GM23248 (cell line): Measurements from ENCODE around the gene SBF2. TPM values are rescaled to one million over a fixed set of nuclear protein-coding genes. Genes with fewer than 3 reads are reported as not detected.

Experiments used
- DNase-seq: peaks from one replicate; pipeline ENCODE4 v3.0.0-alpha.2; 2015
- H2AFZ ChIP-seq: fragments of 200-600 bp; sonication (generic); 2 replicates; pipeline ENCODE4 v1.6.1; 2016; ENCODE audit warnings: antibody characterized with exemption
- H3F3A ChIP-seq: fragments of 200-600 bp; sonication (generic); 2 replicates; pipeline ENCODE4 v1.6.1; 2016; ENCODE audit warnings: mild to moderate bottlenecking, antibody characterized with exemption, mixed run types; ENCODE audit not compliant: insufficient read depth
- H3K27ac ChIP-seq: fragments of 200-600 bp; sonication (generic); 2 replicates; pipeline ENCODE4 v1.5.1; 2016; ENCODE audit warnings: mild to moderate bottlenecking
- H3K27me3 ChIP-seq: fragments of 200-600 bp; sonication (generic); replicated peaks from 2 replicates; pipeline ENCODE4 v1.6.1; 2016; ENCODE audit warnings: mild to moderate bottlenecking; ENCODE audit not compliant: insufficient read depth
- H3K36me3 ChIP-seq: fragments of 200-600 bp; sonication (generic); 2 replicates; pipeline ENCODE4 v1.6.1; 2016; ENCODE audit warnings: low read depth, mild to moderate bottlenecking
- H3K4me1 ChIP-seq: fragments of 200-600 bp; sonication (generic); 2 replicates; pipeline ENCODE4 v1.6.1; 2016; ENCODE audit warnings: mild to moderate bottlenecking; ENCODE audit not compliant: insufficient read depth
- H3K4me2 ChIP-seq: fragments of 200-600 bp; sonication (generic); one replicate; pipeline ENCODE4 v1.6.1; 2016; ENCODE audit warnings: mild to moderate bottlenecking; ENCODE audit not compliant: unreplicated experiment
- H3K4me3 ChIP-seq: fragments of 200-600 bp; sonication (generic); 2 replicates; pipeline ENCODE4 v1.5.1; 2016; ENCODE audit warnings: mild to moderate bottlenecking
- H3K79me2 ChIP-seq: fragments of 200-600 bp; sonication (generic); 2 replicates; pipeline ENCODE4 v1.6.1; 2016; ENCODE audit warnings: mild to moderate bottlenecking; ENCODE audit not compliant: insufficient read depth
- H3K9ac ChIP-seq: fragments of 200-600 bp; sonication (generic); 2 replicates; pipeline ENCODE4 v1.6.1; 2016; ENCODE audit warnings: mild to moderate bottlenecking
- H3K9me2 ChIP-seq: fragments of 200-600 bp; sonication (generic); 2 replicates; pipeline ENCODE4 v1.6.1; 2016; ENCODE audit warnings: mixed run types, mild to moderate bottlenecking, moderate library complexity; ENCODE audit not compliant: insufficient read depth
- H3K9me3 ChIP-seq: fragments of 200-600 bp; sonication (generic); one replicate; pipeline ENCODE4 v1.6.1; 2017; ENCODE audit warnings: low read depth
- H4K20me1 ChIP-seq: fragments of 200-600 bp; sonication (generic); 2 replicates; pipeline ENCODE4 v1.6.0; 2016; ENCODE audit not compliant: insufficient read depth
- EZH2 ChIP-seq: fragments of 200-600 bp; sonication (generic); IDR thresholded peaks from 2 replicates; pipeline ENCODE4 v1.6.1; 2018; ENCODE audit warnings: antibody characterized with exemption, mild to moderate bottlenecking; ENCODE audit not compliant: insufficient read depth, poor library complexity, severe bottlenecking
- EZH2phosphoT487 ChIP-seq: fragments of 200-600 bp; sonication (generic); IDR thresholded peaks from 2 replicates; pipeline ENCODE4 v1.6.1; 2018; ENCODE audit warnings: antibody characterized with exemption, moderate library complexity, mild to moderate bottlenecking, low read depth; ENCODE audit not compliant: insufficient read depth
- WGBS, 2 experiments: methylation state at CpG; one replicate each; pipeline ENCODE4 v1.1.6; 2015 to 2017; ENCODE audit warnings: low lambda C conversion rate in 2 of 2, low coverage in 1 of 2; ENCODE audit errors: missing lambda C conversion rate in 2 of 2; 5-methylcytosine and 5-hydroxymethylcytosine counted together
- in situ Hi-C: fragments of 300-500 bp; cut with MboI; formaldehyde crosslinking; loops from 2 replicates; pipeline ENCODE4 v1.15.0; 2020
- polyA plus RNA-seq: library from polyadenylated mRNA; unstranded; fragments of >200 nt; fragmentation: Nextera tagmentation; extraction: Ambion mirVana; gene quantifications from 2 replicates; pipeline ENCODE4 v1.2.1, GENCODE V29; 2016
- total RNA-seq: library from RNA; depleted of rRNA; stranded (reverse); fragments of >200 nt; shearing (Covaris generic); gene quantifications from 2 replicates; pipeline ENCODE4 v1.2.3, GENCODE V29; 2014

The SBF2 gene
- total and polyA plus RNA-seq, 2 experiments from 2014 or later, result 21.9 to 32.7 TPM

DNA sequence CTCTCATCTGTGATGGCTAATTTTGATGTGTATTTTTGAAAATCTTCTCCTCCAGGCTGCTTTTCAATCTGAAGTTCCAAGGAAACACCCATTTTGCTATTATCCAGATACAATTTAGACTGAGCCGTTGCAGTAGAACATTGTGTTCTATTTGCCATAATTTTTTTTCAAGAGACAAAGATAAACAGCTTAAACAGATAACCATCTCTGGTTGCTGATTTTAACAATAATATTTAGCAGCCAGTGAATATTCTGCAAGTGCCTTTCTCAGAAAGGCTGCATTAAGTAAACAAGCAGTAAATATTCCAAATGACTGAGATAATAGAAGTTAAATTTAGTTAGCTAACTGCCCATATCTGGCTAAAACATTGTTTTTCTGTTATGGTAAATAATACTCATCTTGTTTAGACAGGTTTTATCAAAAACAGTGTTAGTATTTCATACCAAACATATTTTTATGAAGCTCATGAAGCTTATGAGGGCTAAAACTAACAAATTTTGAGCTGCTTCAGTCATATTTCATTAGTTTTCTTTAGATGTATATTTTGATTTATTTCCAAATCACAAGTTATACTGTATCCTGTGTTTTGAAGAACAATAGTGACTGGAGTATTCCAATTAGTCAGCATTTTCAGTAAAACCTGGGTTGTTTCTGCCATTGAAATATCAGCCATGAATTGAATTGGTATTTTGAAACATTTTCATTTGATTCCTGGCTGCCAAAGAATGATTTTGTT, 206.7 kb downstream of the SBF2 start:
- Histone ChIP-seq H4K20me1 (no peaks in the 10 kb centered on the region), H3K4me3 (no peak overlapping the region), H3K4me2 (no peak overlapping the region), H3K9me3 (no peaks in the 10 kb centered on the region), H3K27me3 (no peaks in the 10 kb centered on the region), H3K9me2 (no peaks in the 10 kb centered on the region), H3K27ac (no peak overlapping the region), H2AFZ (no peak overlapping the region), H3F3A (no peaks in the 10 kb centered on the region), H3K9ac (no peak overlapping the region), H3K4me1 (no peaks in the 10 kb centered on the region), H3K79me2 (peaks cover 78% of the 10 kb centered on the region), H3K36me3 (no peaks in the 10 kb centered on the region)
- in situ Hi-C loops, result no loop called here
- WGBS, 2 experiments, result 3 to 10% methylated on average over 1 of the region's 1 CpG
- TF ChIP-seq EZH2 (no peak), EZH2phosphoT487 (no peak)
- DNase-seq, result no peak

DNA sequence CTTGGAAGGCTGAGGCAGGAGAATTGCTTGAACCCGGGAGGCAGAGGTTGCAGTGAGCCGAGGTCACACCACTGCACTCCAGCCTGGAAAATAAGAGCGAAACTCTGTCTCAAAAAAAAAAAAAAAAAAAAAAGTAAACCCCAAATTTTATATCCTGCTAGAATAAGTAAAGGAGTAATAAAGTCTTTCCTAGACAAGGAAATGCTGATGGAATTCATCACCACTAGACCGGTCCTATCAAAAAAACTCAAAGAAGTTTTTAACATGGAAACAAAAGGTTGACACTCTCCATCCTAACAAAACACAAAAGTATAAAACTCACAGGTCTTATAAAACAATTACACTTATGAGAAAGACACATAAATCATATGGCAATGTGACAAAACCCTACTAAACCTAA, 213.9 kb downstream of the SBF2 start:
- DNase-seq, result no peak
- TF ChIP-seq EZH2 (no peak), EZH2phosphoT487 (no peak)
- Histone ChIP-seq H3F3A (no peaks in the 10 kb centered on the region), H3K9me2 (no peaks in the 10 kb centered on the region), H3K27ac (no peak overlapping the region), H4K20me1 (no peaks in the 10 kb centered on the region), H3K9me3 (no peaks in the 10 kb centered on the region), H3K9ac (no peak overlapping the region), H3K4me2 (no peak overlapping the region), H3K27me3 (no peaks in the 10 kb centered on the region), H3K4me3 (no peak overlapping the region), H3K4me1 (no peaks in the 10 kb centered on the region), H2AFZ (no peak overlapping the region), H3K79me2 (peaks cover 89% of the 10 kb centered on the region), H3K36me3 (no peaks in the 10 kb centered on the region)
- in situ Hi-C loops, result no loop called here
- 97 to 98% methylated on average over 4 of the region's 4 CpGs for WGBS, 2 experiments

- no peak overlapping the region for H3K27ac ChIP-seq
- no peak overlapping the region for H3K9ac ChIP-seq
- no peak overlapping the region for H2AFZ ChIP-seq
- 0 out of 2 replicates have a peak, but pooled peaks cover 4% of the 10 kb centered on the region for H3K4me1 ChIP-seq
- peaks cover 78% of the 10 kb centered on the region for H3K79me2 ChIP-seq
- in situ Hi-C loops, result no loop called here
- no peak overlapping the region for H3K4me3 ChIP-seq
- no peaks in the 10 kb centered on the region for H3K9me2 ChIP-seq
- no peaks in the 10 kb centered on the region for H3K36me3 ChIP-seq
- H3K27me3 ChIP-seq, result no peaks in the 10 kb centered on the region
- no peaks in the 10 kb centered on the region for H3K9me3 ChIP-seq
- 47 to 48% methylated on average over 6 of the region's 6 CpGs for WGBS, 2 experiments
- DNase-seq, result peak; percentile 24
- no peak for TF ChIP-seq EZH2
- TF ChIP-seq EZH2phosphoT487, result no peak
- H3F3A ChIP-seq, result no peaks in the 10 kb centered on the region
- no peaks in the 10 kb centered on the region for H4K20me1 ChIP-seq
- no peak overlapping the region for H3K4me2 ChIP-seq
These were observed 217.4 kb downstream of the SBF2 start for GRCh38 chr11:10076458-10077141.

DNA sequence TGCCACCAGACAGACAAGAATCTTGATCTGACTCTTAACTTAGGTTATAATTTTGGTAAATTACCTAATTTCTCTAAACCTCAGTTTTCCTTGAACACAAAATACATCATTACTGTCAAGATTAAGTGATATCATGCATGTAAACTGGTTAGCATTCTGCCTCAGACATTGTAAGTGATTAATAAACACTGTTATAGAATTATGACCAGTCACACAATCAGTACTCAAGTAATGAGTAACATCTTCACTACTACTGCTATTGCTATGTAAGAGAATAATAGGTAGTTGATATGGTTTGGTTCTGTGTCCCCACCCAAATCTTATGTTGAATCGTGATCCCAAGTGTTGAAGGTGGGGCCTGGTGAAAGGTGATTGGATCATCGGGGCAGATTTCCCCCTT, 218.9 kb downstream of the SBF2 start:
- Histone ChIP-seq H3K27ac (no peak overlapping the region), H2AFZ (no peak overlapping the region), H3K4me1 (0 out of 2 replicates have a peak, but pooled peaks cover 4% of the 10 kb centered on the region), H3K9me3 (no peaks in the 10 kb centered on the region), H4K20me1 (no peaks in the 10 kb centered on the region), H3K36me3 (no peaks in the 10 kb centered on the region), H3K4me2 (no peak overlapping the region), H3K9me2 (no peaks in the 10 kb centered on the region), H3F3A (no peaks in the 10 kb centered on the region), H3K27me3 (no peaks in the 10 kb centered on the region), H3K79me2 (peaks cover 63% of the 10 kb centered on the region), H3K4me3 (no peak overlapping the region), H3K9ac (no peak overlapping the region)
- WGBS, 2 experiments, result 98 to 100% methylated on average over 2 of the region's 2 CpGs
- TF ChIP-seq EZH2phosphoT487, result no peak
- no peak for TF ChIP-seq EZH2
- in situ Hi-C loops, result no loop called here
- no peak for DNase-seq
